ENCODE data around the gene EML1. TPM values are rescaled to one million over a fixed set of nuclear protein-coding genes. Genes with fewer than 3 reads are reported as not detected.

Gene EML1
- total and polyA plus RNA-seq, 2 experiments from 2014 or later, result 22.9 to 31.9 TPM

GRCh38 chr14:99872786-99873440 lies 79.7 kb downstream of the EML1 start:
- 62% methylated on average over 6 of the region's 6 CpGs for WGBS (ENCODE audit: low lambda C conversion rate, missing lambda C conversion rate)
- H3K27me3 ChIP-seq, result no peaks in the 10 kb centered on the region
- no peaks in the 10 kb centered on the region for H3K79me2 ChIP-seq
- H3K9me3 ChIP-seq (ENCODE audit: low read depth), result no peaks in the 10 kb centered on the region
- no peak overlapping the region for H3K4me3 ChIP-seq
- no peak overlapping the region for H3K4me2 ChIP-seq
- no peak overlapping the region for H2AFZ ChIP-seq
- H3K9me2 ChIP-seq (replicated peaks; ENCODE audit: insufficient read depth), result no peaks in the 10 kb centered on the region
- no peaks in the 10 kb centered on the region for H3K36me3 ChIP-seq (replicated peaks; ENCODE audit: insufficient read depth, low read depth)
- H4K20me1 ChIP-seq (ENCODE audit: insufficient read depth, poor library complexity, severe bottlenecking), result no peaks in the 10 kb centered on the region
- no peak overlapping the region for H3K27ac ChIP-seq
- no peak for TF ChIP-seq EZH2phosphoT487 (IDR thresholded peaks at IDR 0.05; ENCODE audit: low read depth, severe bottlenecking, unreplicated experiment)
- TF ChIP-seq CTCF (IDR thresholded peaks at IDR 0.05; ENCODE audit: poor library complexity), result no peak
- no peak for TF ChIP-seq EZH2 (IDR thresholded peaks at IDR 0.05; ENCODE audit: borderline replicate concordance)
- no peak for DNase-seq (ENCODE audit: low spot score)
- H3K4me1 ChIP-seq (ENCODE audit: insufficient read depth), result peaks cover 7% of the 10 kb centered on the region

- H3K36me3 ChIP-seq (replicated peaks; ENCODE audit: insufficient read depth, low read depth), result no peaks in the 10 kb centered on the region
- H2AFZ ChIP-seq, result no peak overlapping the region
- peaks cover 13% of the 10 kb centered on the region for H3K4me1 ChIP-seq (ENCODE audit: insufficient read depth)
- no peaks in the 10 kb centered on the region for H3K79me2 ChIP-seq
- H3K4me3 ChIP-seq, result no peak overlapping the region
- no peaks in the 10 kb centered on the region for H3K9me3 ChIP-seq (ENCODE audit: low read depth)
- no peaks in the 10 kb centered on the region for H3K9me2 ChIP-seq (replicated peaks; ENCODE audit: insufficient read depth)
- TF ChIP-seq EZH2phosphoT487 (IDR thresholded peaks at IDR 0.05; ENCODE audit: low read depth, severe bottlenecking, unreplicated experiment) (no peak), CTCF (IDR thresholded peaks at IDR 0.05; ENCODE audit: poor library complexity) (no peak), EZH2 (IDR thresholded peaks at IDR 0.05; ENCODE audit: borderline replicate concordance) (no peak)
- H4K20me1 ChIP-seq (ENCODE audit: insufficient read depth, poor library complexity, severe bottlenecking), result no peaks in the 10 kb centered on the region
- H3K4me2 ChIP-seq, result no peak overlapping the region
- no peaks in the 10 kb centered on the region for H3K27me3 ChIP-seq
- no peak overlapping the region for H3K27ac ChIP-seq
- WGBS (ENCODE audit: low lambda C conversion rate, missing lambda C conversion rate), result 95% methylated on average over 4 of the region's 4 CpGs
- DNase-seq (ENCODE audit: low spot score), result no peak
Measured at GRCh38 chr14:99873653-99874052, 80.4 kb downstream of the EML1 start.

GRCh38 chr14:99874306-99874705 lies 81.1 kb downstream of the EML1 start:
- no peak overlapping the region for H2AFZ ChIP-seq
- no peak overlapping the region for H3K4me2 ChIP-seq
- DNase-seq (ENCODE audit: low spot score), result no peak
- no peaks in the 10 kb centered on the region for H3K9me2 ChIP-seq (replicated peaks; ENCODE audit: insufficient read depth)
- no peak overlapping the region for H3K27ac ChIP-seq
- no peaks in the 10 kb centered on the region for H3K36me3 ChIP-seq (replicated peaks; ENCODE audit: insufficient read depth, low read depth)
- H3K4me1 ChIP-seq (ENCODE audit: insufficient read depth), result peaks cover 19% of the 10 kb centered on the region
- no peaks in the 10 kb centered on the region for H3K79me2 ChIP-seq
- H3K4me3 ChIP-seq, result no peak overlapping the region
- no peaks in the 10 kb centered on the region for H3K27me3 ChIP-seq
- no peaks in the 10 kb centered on the region for H3K9me3 ChIP-seq (ENCODE audit: low read depth)
- H4K20me1 ChIP-seq (ENCODE audit: insufficient read depth, poor library complexity, severe bottlenecking), result no peaks in the 10 kb centered on the region
- TF ChIP-seq EZH2 (IDR thresholded peaks at IDR 0.05; ENCODE audit: borderline replicate concordance) (no peak), EZH2phosphoT487 (IDR thresholded peaks at IDR 0.05; ENCODE audit: low read depth, severe bottlenecking, unreplicated experiment) (no peak), CTCF (IDR thresholded peaks at IDR 0.05; ENCODE audit: poor library complexity) (no peak)
- WGBS (ENCODE audit: low lambda C conversion rate, missing lambda C conversion rate), result 85% methylated on average over 4 of the region's 4 CpGs

Measured in hepatocyte (in vitro differentiated cells).